Mesendoderm (in vitro differentiated cells): Measurements from ENCODE around the gene WDFY2.

ENCODE experiments used
- DNase-seq: peaks from one replicate; pipeline ENCODE4 v3.0.0; 2013
- H2AK5ac ChIP-seq: 2 replicates; pipeline ENCODE4 v1.6.1; 2013; ENCODE audit warnings: low read length, inconsistent platforms
- H2BK120ac ChIP-seq: 2 replicates; pipeline ENCODE4 v1.6.1; 2013; ENCODE audit warnings: low read depth, mild to moderate bottlenecking, low read length, moderate library complexity, mixed read lengths
- H2BK15ac ChIP-seq: replicated peaks from 2 replicates; pipeline ENCODE4 v1.6.1; 2013; ENCODE audit warnings: low read depth, mild to moderate bottlenecking, moderate library complexity
- H2BK5ac ChIP-seq: 2 replicates; pipeline ENCODE4 v1.6.1; 2013; ENCODE audit warnings: low read length, inconsistent platforms
- H3K18ac ChIP-seq: 2 replicates; pipeline ENCODE4 v1.6.1; 2013; ENCODE audit warnings: mild to moderate bottlenecking, low read length, mixed read lengths
- H3K23ac ChIP-seq: one replicate; pipeline ENCODE4 v1.6.1; 2013; ENCODE audit warnings: low read length
- H3K27ac ChIP-seq: 2 replicates; pipeline ENCODE4 v1.5.1; 2013; ENCODE audit warnings: low read depth, mild to moderate bottlenecking, inconsistent platforms, low read length, moderate library complexity
- H3K27me3 ChIP-seq: 2 replicates; pipeline ENCODE4 v1.6.1; 2013; ENCODE audit warnings: low read length, control low read depth, mild to moderate bottlenecking, inconsistent platforms; ENCODE audit not compliant: insufficient read depth, poor library complexity
- H3K36me3 ChIP-seq: 2 replicates; pipeline ENCODE4 v1.6.1; 2013; ENCODE audit warnings: low read length, inconsistent platforms; ENCODE audit not compliant: control insufficient read depth, insufficient read depth
- H3K4ac ChIP-seq: one replicate; pipeline ENCODE4 v1.6.1; 2013; ENCODE audit warnings: low read depth, mild to moderate bottlenecking, low read length, moderate library complexity
- H3K4me1 ChIP-seq: 2 replicates; pipeline ENCODE4 v1.6.1; 2013; ENCODE audit warnings: low read depth, low read length, inconsistent platforms; ENCODE audit not compliant: control insufficient read depth
- H3K4me2 ChIP-seq: 2 replicates; pipeline ENCODE4 v1.6.1; 2013; ENCODE audit warnings: low read length
- H3K4me3 ChIP-seq: 2 replicates; pipeline ENCODE4 v1.5.1; 2013; ENCODE audit warnings: mild to moderate bottlenecking, low read length
- H3K56ac ChIP-seq: one replicate; pipeline ENCODE4 v1.6.1; 2013; ENCODE audit warnings: low read length
- H3K79me1 ChIP-seq: 2 replicates; pipeline ENCODE4 v1.6.1; 2013; ENCODE audit warnings: low read length, inconsistent platforms
- H3K79me2 ChIP-seq: 2 replicates; pipeline ENCODE4 v1.6.1; 2013; ENCODE audit warnings: mild to moderate bottlenecking, low read length; ENCODE audit not compliant: control insufficient read depth, insufficient read depth
- H3K9ac ChIP-seq: 2 replicates; pipeline ENCODE4 v1.6.1; 2013; ENCODE audit warnings: low read length, inconsistent platforms
- H4K5ac ChIP-seq: one replicate; pipeline ENCODE4 v1.6.1; 2013; ENCODE audit warnings: low read length
- H4K8ac ChIP-seq: one replicate; pipeline ENCODE4 v1.6.1; 2013; ENCODE audit warnings: low read depth, mild to moderate bottlenecking, control low read depth, low read length, moderate library complexity
- WGBS: extraction: QIAGEN DNeasy Blood & Tissue Kit; methylation state at CpG from one replicate; pipeline ENCODE4 v1.1.7; 2013; ENCODE audit warnings: low lambda C conversion rate, missing lambda C conversion rate; ENCODE audit not compliant: insufficient coverage; ENCODE audit errors: extremely low coverage; 5-methylcytosine and 5-hydroxymethylcytosine counted together

Gene WDFY2

GRCh38 chr13:51764184-51765141 lies 180.2 kb downstream of the WDFY2 start:
- H4K5ac ChIP-seq = no peak overlapping the region
- H4K8ac ChIP-seq = no peak overlapping the region
- WGBS = no CpG with 5 or more reads among the region's 12 CpGs
- no peak overlapping the region for H2AK5ac ChIP-seq
- H3K18ac ChIP-seq = no peak overlapping the region
- no peaks in the 10 kb centered on the region for H3K79me1 ChIP-seq
- no peaks in the 10 kb centered on the region for H3K36me3 ChIP-seq
- no peak overlapping the region for H3K4me3 ChIP-seq
- H3K27ac ChIP-seq = no peak overlapping the region
- no peak overlapping the region for H3K4me2 ChIP-seq
- H3K56ac ChIP-seq = no peak overlapping the region
- H2BK120ac ChIP-seq = no peak overlapping the region
- H3K23ac ChIP-seq = no peak overlapping the region
- no peaks in the 10 kb centered on the region for H3K79me2 ChIP-seq
- no peak for DNase-seq
- no peaks in the 10 kb centered on the region for H3K4me1 ChIP-seq
- H3K27me3 ChIP-seq = no peaks in the 10 kb centered on the region
- no peak overlapping the region for H3K4ac ChIP-seq
- H3K9ac ChIP-seq = no peak overlapping the region
- H2BK5ac ChIP-seq = no peak overlapping the region
- no peak overlapping the region for H2BK15ac ChIP-seq

- H3K4me1 ChIP-seq = no peaks in the 10 kb centered on the region
- H3K4ac ChIP-seq = no peak overlapping the region
- H3K4me2 ChIP-seq = no peak overlapping the region
- WGBS = no CpG with 5 or more reads among the region's 4 CpGs
- H2BK15ac ChIP-seq = no peak overlapping the region
- no peak overlapping the region for H3K9ac ChIP-seq
- no peaks in the 10 kb centered on the region for H3K79me1 ChIP-seq
- H2AK5ac ChIP-seq = no peak overlapping the region
- no peak overlapping the region for H3K4me3 ChIP-seq
- no peak overlapping the region for H2BK5ac ChIP-seq
- no peaks in the 10 kb centered on the region for H3K27me3 ChIP-seq
- H3K18ac ChIP-seq = no peak overlapping the region
- H3K36me3 ChIP-seq = no peaks in the 10 kb centered on the region
- H3K56ac ChIP-seq = no peak overlapping the region
- H4K5ac ChIP-seq = no peak overlapping the region
- no peak overlapping the region for H3K23ac ChIP-seq
- H3K27ac ChIP-seq = no peak overlapping the region
- H2BK120ac ChIP-seq = no peak overlapping the region
- DNase-seq = no peak
- no peak overlapping the region for H4K8ac ChIP-seq
- H3K79me2 ChIP-seq = no peaks in the 10 kb centered on the region
Measured at GRCh38 chr13:51765142-51765515, 180.9 kb downstream of the WDFY2 start.

DNA sequence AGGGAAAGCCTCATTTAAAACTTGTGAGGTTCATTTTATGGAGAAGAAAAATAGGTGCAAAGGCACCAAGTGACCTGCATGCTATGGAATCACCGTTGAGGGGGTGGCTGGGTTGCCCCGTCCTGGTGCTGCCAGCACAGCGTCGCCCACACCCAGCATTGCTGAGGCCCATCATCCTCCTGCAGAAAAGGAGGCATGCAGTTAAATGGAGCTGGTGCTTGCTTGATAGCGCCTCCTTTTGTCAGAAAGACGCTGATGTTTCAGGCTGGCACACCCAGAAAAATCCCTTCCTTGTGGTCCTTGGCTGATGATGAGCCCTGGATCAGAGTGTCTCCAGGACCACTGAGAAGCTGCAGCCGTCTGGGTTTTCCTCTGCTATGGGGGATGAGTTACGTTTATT lies 182.8 kb downstream of the WDFY2 start:
- WGBS = no CpG with 5 or more reads among the region's 8 CpGs
- H2BK120ac ChIP-seq = no peak overlapping the region

GRCh38 chr13:51768378-51768921 lies 184.2 kb downstream of the WDFY2 start:
- Histone ChIP-seq H3K4me1 (no peaks in the 10 kb centered on the region), H3K27ac (no peak overlapping the region), H3K23ac (no peak overlapping the region), H3K9ac (no peak overlapping the region), H2BK5ac (no peak overlapping the region), H2AK5ac (no peak overlapping the region), H3K36me3 (no peaks in the 10 kb centered on the region), H3K27me3 (no peaks in the 10 kb centered on the region), H3K4me2 (no peak overlapping the region), H3K4ac (no peak overlapping the region), H3K79me2 (no peaks in the 10 kb centered on the region), H2BK15ac (no peak overlapping the region), H4K8ac (no peak overlapping the region), H2BK120ac (no peak overlapping the region), H3K79me1 (no peaks in the 10 kb centered on the region), H3K56ac (no peak overlapping the region), H3K18ac (no peak overlapping the region), H3K4me3 (no peak overlapping the region), H4K5ac (no peak overlapping the region)
- WGBS = no CpG with 5 or more reads among the region's 15 CpGs
- peak; percentile 75 for DNase-seq

More for the DNA sequence above, 182.8 kb downstream of the WDFY2 start:
- Histone ChIP-seq H2AK5ac (no peak overlapping the region), H3K4me3 (no peak overlapping the region), H3K79me2 (no peaks in the 10 kb centered on the region), H4K8ac (no peak overlapping the region), H2BK15ac (no peak overlapping the region), H3K23ac (no peak overlapping the region), H3K4me2 (no peak overlapping the region), H3K27ac (no peak overlapping the region), H4K5ac (no peak overlapping the region), H3K36me3 (no peaks in the 10 kb centered on the region), H3K56ac (no peak overlapping the region), H2BK5ac (no peak overlapping the region), H3K27me3 (no peaks in the 10 kb centered on the region), H3K79me1 (no peaks in the 10 kb centered on the region), H3K18ac (no peak overlapping the region), H3K4ac (no peak overlapping the region), H3K4me1 (no peaks in the 10 kb centered on the region), H3K9ac (no peak overlapping the region)
- DNase-seq = peak; percentile 62

DNA sequence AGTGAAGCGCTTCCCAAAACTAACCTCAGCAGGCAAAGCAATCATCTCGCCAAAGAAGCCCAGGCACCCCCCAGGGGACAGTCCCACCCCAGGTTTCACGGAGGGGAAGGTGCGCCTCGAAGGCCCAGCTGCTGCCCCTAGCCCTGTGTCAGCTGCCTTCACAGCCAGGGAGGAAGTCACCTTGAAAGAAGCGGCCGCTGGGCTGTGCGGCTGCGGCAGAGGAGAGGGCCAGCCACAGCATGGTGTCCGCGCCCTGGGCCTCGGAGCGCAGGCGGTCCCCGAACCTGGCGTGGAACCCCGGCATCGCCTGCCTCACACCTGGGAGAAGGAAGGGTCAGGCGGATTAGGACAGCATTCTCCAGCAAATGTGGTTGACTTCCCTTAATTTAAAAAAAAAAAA lies 184.7 kb downstream of the WDFY2 start:
- H3K36me3 ChIP-seq = no peaks in the 10 kb centered on the region
- no peak overlapping the region for H4K5ac ChIP-seq
- H4K8ac ChIP-seq = no peak overlapping the region
- no peak overlapping the region for H2BK15ac ChIP-seq
- no peaks in the 10 kb centered on the region for H3K79me2 ChIP-seq
- H3K23ac ChIP-seq = no peak overlapping the region
- H3K27ac ChIP-seq = no peak overlapping the region
- H2BK120ac ChIP-seq = no peak overlapping the region
- H3K4ac ChIP-seq = no peak overlapping the region
- H3K18ac ChIP-seq = no peak overlapping the region
- H3K9ac ChIP-seq = no peak overlapping the region
- H2BK5ac ChIP-seq = no peak overlapping the region
- no peak for DNase-seq
- no peaks in the 10 kb centered on the region for H3K27me3 ChIP-seq
- no peak overlapping the region for H3K4me2 ChIP-seq
- no peak overlapping the region for H3K4me3 ChIP-seq
- no peak overlapping the region for H2AK5ac ChIP-seq
- H3K56ac ChIP-seq = no peak overlapping the region
- no peaks in the 10 kb centered on the region for H3K79me1 ChIP-seq
- WGBS = no CpG with 5 or more reads among the region's 19 CpGs
- no peaks in the 10 kb centered on the region for H3K4me1 ChIP-seq
